ENCODE measurements around the gene HIC1.

- TF ChIP-seq EP300 (IDR thresholded peaks at IDR 0.05), result no peak
- TF ChIP-seq CTCF (IDR thresholded peaks at IDR 0.05), result no peak
- TF ChIP-seq POLR2A (IDR thresholded peaks at IDR 0.05), result no peak
These were observed 11.1 kb upstream of the HIC1 start for GRCh38 chr17:2043785-2044184.
